Liver (tissue), 9 donors: ENCODE data around the gene SLC34A2. TPM values are rescaled to one million over a fixed set of nuclear protein-coding genes. Genes with fewer than 3 reads are reported as not detected.

Experiments
- DNase-seq: peaks from one replicate; pipeline ENCODE4 v3.0.0-alpha.2; 2017; ENCODE audit warnings: low spot score
- H3K27ac ChIP-seq, 2 donors: one replicate each; pipeline ENCODE4 v1.7.0; 2013; ENCODE audit warnings: inconsistent platforms in 2 of 2, low read length in 2 of 2, control low read depth in 1 of 2, low read depth in 1 of 2, mild to moderate bottlenecking in 1 of 2
- H3K27me3 ChIP-seq, 4 donors: one replicate each; pipeline versions ENCODE4 v1.6.1 to v1.7.0; 2013; ENCODE audit warnings: low read length in 3 of 4, inconsistent platforms in 1 of 4, mild to moderate bottlenecking in 1 of 4, moderate library complexity in 1 of 4; ENCODE audit not compliant: control insufficient read depth in 4 of 4, insufficient read depth in 4 of 4
- H3K36me3 ChIP-seq, 4 donors: one replicate each; pipeline versions ENCODE4 v1.6.1 to v1.7.0; 2013; ENCODE audit warnings: low read length in 3 of 4, mild to moderate bottlenecking in 3 of 4, low read depth in 1 of 4, moderate library complexity in 1 of 4; ENCODE audit not compliant: control insufficient read depth in 4 of 4, insufficient read depth in 3 of 4
- H3K4me1 ChIP-seq, 4 donors: one replicate each; pipeline versions ENCODE4 v1.6.1 to v1.7.0; 2013; ENCODE audit warnings: low read length in 3 of 4, mild to moderate bottlenecking in 3 of 4, moderate library complexity in 1 of 4; ENCODE audit not compliant: control insufficient read depth in 4 of 4, insufficient read depth in 4 of 4
- H3K4me3 ChIP-seq, 3 donors: one replicate each; pipeline versions ENCODE4 v1.6.1 to v1.7.0; 2013; ENCODE audit warnings: low read length in 3 of 3, control low read depth in 1 of 3, low read depth in 1 of 3, mild to moderate bottlenecking in 1 of 3
- H3K9ac ChIP-seq, 2 donors: one replicate each; pipeline ENCODE4 v1.7.0; 2013; ENCODE audit warnings: low read length in 2 of 2, mild to moderate bottlenecking in 2 of 2, moderate library complexity in 2 of 2, control low read depth in 1 of 2, low read depth in 1 of 2
- H3K9me3 ChIP-seq, 4 donors: one replicate each; pipeline versions ENCODE4 v1.6.1 to v1.7.0; 2013; ENCODE audit warnings: low read length in 3 of 4; ENCODE audit not compliant: control insufficient read depth in 4 of 4
- ATF3 ChIP-seq: IDR thresholded peaks from 2 replicates; pipeline ENCODE4 v1.6.1; 2016; ENCODE audit warnings: antibody characterized with exemption
- EGR1 ChIP-seq, 2 donors: IDR thresholded peaks; 2 replicates each; pipeline ENCODE4 v1.6.1; 2016 to 2018; ENCODE audit warnings: antibody characterized with exemption in 2 of 2, low read depth in 2 of 2
- FOXA1 ChIP-seq: IDR thresholded peaks from 2 replicates; pipeline ENCODE4 v1.6.1; 2016; ENCODE audit warnings: antibody characterized with exemption
- FOXA2 ChIP-seq: IDR thresholded peaks from 2 replicates; pipeline ENCODE4 v1.6.1; 2016; ENCODE audit warnings: antibody characterized with exemption
- GABPA ChIP-seq, 2 donors: IDR thresholded peaks in 1 of 2; conservative IDR thresholded peaks in 1 of 2; 2 replicates each; pipeline ENCODE4 v1.6.1; 2016; ENCODE audit warnings: antibody characterized with exemption in 2 of 2, mild to moderate bottlenecking in 1 of 2, moderate library complexity in 1 of 2
- HNF4A ChIP-seq, 2 donors: conservative IDR thresholded peaks; 2 replicates each; pipeline ENCODE4 v1.6.1; 2016; ENCODE audit warnings: antibody characterized with exemption in 2 of 2, mild to moderate bottlenecking in 2 of 2
- HNF4G ChIP-seq: IDR thresholded peaks from 2 replicates; pipeline ENCODE4 v1.6.1; 2016; ENCODE audit warnings: antibody characterized with exemption
- JUND ChIP-seq, 2 donors: IDR thresholded peaks; 2 replicates each; pipeline ENCODE4 v1.6.1; 2016; ENCODE audit warnings: antibody characterized with exemption in 2 of 2
- MAX ChIP-seq: IDR thresholded peaks from 2 replicates; pipeline ENCODE4 v1.6.1; 2016; ENCODE audit warnings: antibody characterized with exemption
- NR2F2 ChIP-seq: IDR thresholded peaks from 2 replicates; pipeline ENCODE4 v1.6.1; 2016; ENCODE audit warnings: antibody characterized with exemption
- RAD21 ChIP-seq, 2 donors: IDR thresholded peaks; 2 replicates each; pipeline ENCODE4 v1.6.1; 2016; ENCODE audit warnings: antibody characterized with exemption in 2 of 2, mild to moderate bottlenecking in 2 of 2
- REST ChIP-seq: IDR thresholded peaks from 2 replicates; pipeline ENCODE4 v1.6.1; 2016; ENCODE audit warnings: antibody characterized with exemption, mild to moderate bottlenecking
- RXRA ChIP-seq, 2 donors: IDR thresholded peaks; 2 replicates each; pipeline ENCODE4 v1.6.1; 2017 to 2018; ENCODE audit warnings: antibody characterized with exemption in 2 of 2, mild to moderate bottlenecking in 1 of 2
- SP1 ChIP-seq: IDR thresholded peaks from 2 replicates; pipeline ENCODE4 v1.6.1; 2018; ENCODE audit warnings: antibody characterized with exemption, mild to moderate bottlenecking
- TAF1 ChIP-seq: conservative IDR thresholded peaks from 2 replicates; pipeline ENCODE4 v1.6.1; 2016; ENCODE audit warnings: antibody characterized with exemption, mild to moderate bottlenecking
- YY1 ChIP-seq: IDR thresholded peaks from 2 replicates; pipeline ENCODE4 v1.6.1; 2016; ENCODE audit warnings: antibody characterized with exemption, mild to moderate bottlenecking
- WGBS: extraction: QIAGEN DNeasy Blood & Tissue Kit; methylation state at CpG from one replicate; pipeline ENCODE4 v1.1.7; 2013; 5-methylcytosine and 5-hydroxymethylcytosine counted together
- polyA plus RNA-seq, 2 donors: library from polyadenylated mRNA; stranded (reverse) in 1 of 2; unstranded in 1 of 2; fragments of 200-250 nt in 1 of 2; fragments of >200 nt in 1 of 2; fragmentation: Nextera tagmentation in 1 of 2; extraction: Ambion mirVana in 1 of 2; gene quantifications; one replicate each; pipeline versions ENCODE4 v1.2.1 to v1.2.3, GENCODE V29; 2013 to 2015
- total RNA-seq, 2 donors: library from RNA; depleted of rRNA; stranded (reverse); fragments of >200 nt; gene quantifications; one replicate each; pipeline ENCODE4 v1.2.3, GENCODE V29; 2014
- TF ChIP-seq, protein P1 (sequence below): fragments of 150-350 bp; IDR thresholded peaks from 2 replicates; pipeline ENCODE4 v1.5.1; 2017; ENCODE audit warnings: improper control_type of control experiment, low read depth, low read length; ENCODE audit not compliant: missing input control
- TF ChIP-seq, protein P2 (sequence below): IDR thresholded peaks from 2 replicates; pipeline ENCODE4 v1.6.1; 2016; ENCODE audit warnings: antibody characterized with exemption
- donor health status: healthy.
- donor health status: healthy.
- donor health status: healthy.
- donor health status: healthy.
- donor health status: healthy.

SLC34A2 gene
- total and polyA plus RNA-seq, 4 donors: 0.14 to 1.4 (median 0.94) TPM

GRCh38 chr4:25663781-25664180, 8.1 kb downstream of the SLC34A2 start:
- WGBS: 52% methylated on average over 8 of the region's 8 CpGs
- no peak overlapping the region for H3K27ac ChIP-seq
- TF ChIP-seq FOXA1: no peak
- TF ChIP-seq, protein P1, sequence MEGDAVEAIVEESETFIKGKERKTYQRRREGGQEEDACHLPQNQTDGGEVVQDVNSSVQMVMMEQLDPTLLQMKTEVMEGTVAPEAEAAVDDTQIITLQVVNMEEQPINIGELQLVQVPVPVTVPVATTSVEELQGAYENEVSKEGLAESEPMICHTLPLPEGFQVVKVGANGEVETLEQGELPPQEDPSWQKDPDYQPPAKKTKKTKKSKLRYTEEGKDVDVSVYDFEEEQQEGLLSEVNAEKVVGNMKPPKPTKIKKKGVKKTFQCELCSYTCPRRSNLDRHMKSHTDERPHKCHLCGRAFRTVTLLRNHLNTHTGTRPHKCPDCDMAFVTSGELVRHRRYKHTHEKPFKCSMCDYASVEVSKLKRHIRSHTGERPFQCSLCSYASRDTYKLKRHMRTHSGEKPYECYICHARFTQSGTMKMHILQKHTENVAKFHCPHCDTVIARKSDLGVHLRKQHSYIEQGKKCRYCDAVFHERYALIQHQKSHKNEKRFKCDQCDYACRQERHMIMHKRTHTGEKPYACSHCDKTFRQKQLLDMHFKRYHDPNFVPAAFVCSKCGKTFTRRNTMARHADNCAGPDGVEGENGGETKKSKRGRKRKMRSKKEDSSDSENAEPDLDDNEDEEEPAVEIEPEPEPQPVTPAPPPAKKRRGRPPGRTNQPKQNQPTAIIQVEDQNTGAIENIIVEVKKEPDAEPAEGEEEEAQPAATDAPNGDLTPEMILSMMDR: no peak
- TF ChIP-seq GABPA (IDR thresholded peaks at IDR 0.05 in 1 of 2, conservative IDR thresholded peaks at IDR 0.05 in 1 of 2): no peak
- no peak for TF ChIP-seq JUND (IDR thresholded peaks at IDR 0.05)
- TF ChIP-seq, protein P2, sequence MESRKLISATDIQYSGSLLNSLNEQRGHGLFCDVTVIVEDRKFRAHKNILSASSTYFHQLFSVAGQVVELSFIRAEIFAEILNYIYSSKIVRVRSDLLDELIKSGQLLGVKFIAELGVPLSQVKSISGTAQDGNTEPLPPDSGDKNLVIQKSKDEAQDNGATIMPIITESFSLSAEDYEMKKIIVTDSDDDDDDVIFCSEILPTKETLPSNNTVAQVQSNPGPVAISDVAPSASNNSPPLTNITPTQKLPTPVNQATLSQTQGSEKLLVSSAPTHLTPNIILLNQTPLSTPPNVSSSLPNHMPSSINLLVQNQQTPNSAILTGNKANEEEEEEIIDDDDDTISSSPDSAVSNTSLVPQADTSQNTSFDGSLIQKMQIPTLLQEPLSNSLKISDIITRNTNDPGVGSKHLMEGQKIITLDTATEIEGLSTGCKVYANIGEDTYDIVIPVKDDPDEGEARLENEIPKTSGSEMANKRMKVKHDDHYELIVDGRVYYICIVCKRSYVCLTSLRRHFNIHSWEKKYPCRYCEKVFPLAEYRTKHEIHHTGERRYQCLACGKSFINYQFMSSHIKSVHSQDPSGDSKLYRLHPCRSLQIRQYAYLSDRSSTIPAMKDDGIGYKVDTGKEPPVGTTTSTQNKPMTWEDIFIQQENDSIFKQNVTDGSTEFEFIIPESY: no peak
- TF ChIP-seq HNF4A (conservative IDR thresholded peaks at IDR 0.05): no peak
- TF ChIP-seq SP1: no peak
- no peak for TF ChIP-seq ATF3
- TF ChIP-seq FOXA2: no peak
- TF ChIP-seq RAD21 (IDR thresholded peaks at IDR 0.05): no peak
- no peak for TF ChIP-seq YY1
- TF ChIP-seq HNF4G: no peak
- TF ChIP-seq MAX: no peak
- no peak for TF ChIP-seq TAF1
- TF ChIP-seq REST: no peak
- no peak for TF ChIP-seq NR2F2
- no peak for TF ChIP-seq RXRA (IDR thresholded peaks at IDR 0.05)
- no peak for TF ChIP-seq EGR1 (IDR thresholded peaks at IDR 0.05; ENCODE audit: low read depth in 2 of 2)

More at GRCh38 chr4:25663781-25664180, 8.1 kb downstream of the SLC34A2 start:
- no peak overlapping the region for H3K9ac ChIP-seq
- no peaks in the 10 kb centered on the region for H3K4me1 ChIP-seq
- peaks cover 0 to 3% (median 0%) of the 10 kb centered on the region in 4 donors for H3K27me3 ChIP-seq
- H3K9me3 ChIP-seq: no peaks in the 10 kb centered on the region
- no peak for DNase-seq
- no peak overlapping the region for H3K4me3 ChIP-seq
- H3K36me3 ChIP-seq: no peaks in the 10 kb centered on the region
